GM12872 (cell line): Measurements from ENCODE around the gene IGF1R.

Source experiments
- CTCF ChIP-seq: IDR thresholded peaks from 3 replicates; pipeline ENCODE4 v1.5.1; 2011; ENCODE audit warnings: low read depth, mild to moderate bottlenecking, low read length, moderate library complexity; ENCODE audit not compliant: insufficient read depth

Gene IGF1R

GRCh38 chr15:98712845-98713584, 64.7 kb downstream of the IGF1R start:
- TF ChIP-seq CTCF, result no peak

- no peak for TF ChIP-seq CTCF
These were observed 65.3 kb downstream of the IGF1R start for GRCh38 chr15:98713585-98714001.

- TF ChIP-seq CTCF, result no peak
These were observed 66.6 kb downstream of the IGF1R start for GRCh38 chr15:98714922-98715321.

- TF ChIP-seq CTCF, result no peak
These were observed 67.1 kb downstream of the IGF1R start for GRCh38 chr15:98715401-98715800.

GRCh38 chr15:98715890-98716443, 67.6 kb downstream of the IGF1R start:
- no peak for TF ChIP-seq CTCF

GRCh38 chr15:98717371-98717770, 69.0 kb downstream of the IGF1R start:
- no peak for TF ChIP-seq CTCF

GRCh38 chr15:98717942-98718341, 69.6 kb downstream of the IGF1R start:
- no peak for TF ChIP-seq CTCF
